Hindlimb muscle (tissue), 1 donor: Measurements from ENCODE around the gene ANKRD12. TPM values are rescaled to one million over a fixed set of nuclear protein-coding genes. Genes with fewer than 3 reads are reported as not detected.

Source experiments
- DNase-seq: peaks from one replicate; pipeline ENCODE4 v3.0.0-alpha.2; 2013
- polyA plus RNA-seq: library from polyadenylated mRNA; unstranded; fragments of 120-200 nt; gene quantifications from one replicate; pipeline ENCODE4 v1.2.1, GENCODE V29; 2013; ENCODE audit not compliant: insufficient read length

The ANKRD12 gene
- polyA plus RNA-seq, 1 donor: 19.5 TPM

- no peak for DNase-seq
These were observed 159.8 kb downstream of the ANKRD12 start for GRCh38 chr18:9296233-9297006.

GRCh38 chr18:9297007-9297393 is 160.4 kb downstream of the ANKRD12 start:
- DNase-seq: no peak

- DNase-seq: no peak
These were observed 167.9 kb downstream of the ANKRD12 start for GRCh38 chr18:9304388-9305070.

GRCh38 chr18:9319333-9319732 is 182.8 kb downstream of the ANKRD12 start:
- DNase-seq: no peak

- DNase-seq: no peak
These were observed 184.5 kb downstream of the ANKRD12 start for GRCh38 chr18:9321017-9321452.

- DNase-seq: no peak
These were observed 185.2 kb downstream of the ANKRD12 start for GRCh38 chr18:9321736-9322135.

GRCh38 chr18:9322744-9323143 is 186.2 kb downstream of the ANKRD12 start:
- DNase-seq: no peak

GRCh38 chr18:9323750-9324445 is 187.3 kb downstream of the ANKRD12 start:
- DNase-seq: no peak

GRCh38 chr18:9325716-9326115 is 189.1 kb downstream of the ANKRD12 start:
- DNase-seq: no peak

GRCh38 chr18:9328776-9329175 is 192.2 kb downstream of the ANKRD12 start:
- no peak for DNase-seq

GRCh38 chr18:9329471-9329870 is 192.9 kb downstream of the ANKRD12 start:
- DNase-seq: no peak

GRCh38 chr18:9330419-9330818 is 193.8 kb downstream of the ANKRD12 start:
- DNase-seq: no peak

GRCh38 chr18:9333441-9334328 is 197.1 kb downstream of the ANKRD12 start:
- no peak for DNase-seq

GRCh38 chr18:9334329-9334972 is 197.9 kb downstream of the ANKRD12 start, which contains the start of gene TWSG1:
Gene TWSG1 (plus strand): TSS chr18:9334773. CDS start chr18:9337230, 2,457 bp downstream.
- peak; percentile 91 for DNase-seq

- peak; percentile 65 for DNase-seq
These were observed 198.6 kb downstream of the ANKRD12 start for GRCh38 chr18:9334973-9335696.

Other genes starting within 250 kb of the ANKRD12 start
- 106 TPM for gene NDUFV2, start 34.1 kb upstream of the ANKRD12 start, polyA plus RNA-seq
- 32.6 TPM for gene TWSG1, start 198.0 kb downstream of the ANKRD12 start, polyA plus RNA-seq